ENCODE results near the gene LILRA6.
"Not testable (repeated sequence)": the region's sequence is repeated elsewhere in the genome, so short reads cannot be mapped to it uniquely, and the experiment has no call there.

The LILRA6 gene

DNA sequence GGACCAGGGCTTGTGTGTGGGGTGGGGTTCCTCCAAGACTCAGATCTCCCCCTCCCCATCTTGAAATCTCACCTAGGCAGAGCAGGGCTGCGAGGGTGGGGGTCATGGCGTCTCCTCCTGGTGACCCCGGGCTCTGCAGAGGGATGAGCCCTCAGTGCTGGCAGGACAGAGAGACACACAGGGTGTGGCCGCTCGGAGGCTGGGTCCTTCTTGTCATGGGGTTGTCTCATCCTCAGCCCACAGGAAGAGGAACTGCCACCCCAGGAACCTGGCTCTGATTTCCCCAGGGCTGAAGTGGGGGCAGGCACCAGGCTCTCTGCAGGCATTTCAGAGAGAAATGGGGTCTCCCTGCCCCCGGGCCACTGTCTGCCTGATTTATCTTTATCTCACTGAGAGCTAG lies at the start of gene LILRA6:
TSS of gene LILRA6 (minus strand) at position 145 of the 400 bp plus-strand sequence.
- DNase-seq (ENCODE audit: low spot score): not testable (repeated sequence)

- DNase-seq (ENCODE audit: low spot score): not testable (repeated sequence)
These were observed 46.6 kb upstream of the LILRA6 start for GRCh38 chr19:54289160-54289559.

DNA sequence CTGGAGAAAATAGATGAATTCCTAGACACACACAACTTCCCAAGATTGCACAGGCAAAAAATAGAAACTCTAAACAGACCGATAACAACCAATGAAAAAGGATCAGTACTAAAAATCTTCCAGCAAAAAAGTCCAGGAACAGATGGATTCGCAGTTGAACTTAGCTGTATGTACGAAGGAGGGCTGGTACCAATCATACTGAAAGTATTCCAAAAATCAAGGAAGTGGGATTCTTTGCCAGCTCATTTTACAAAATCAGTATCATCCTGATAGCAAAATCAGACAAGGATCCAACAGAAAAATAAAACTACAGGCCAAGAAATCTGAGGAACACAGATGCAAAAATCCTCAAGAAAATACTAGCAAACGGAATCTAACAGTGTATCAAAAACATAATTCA lies 44.9 kb upstream of the LILRA6 start:
- DNase-seq (ENCODE audit: low spot score): no peak

DNA sequence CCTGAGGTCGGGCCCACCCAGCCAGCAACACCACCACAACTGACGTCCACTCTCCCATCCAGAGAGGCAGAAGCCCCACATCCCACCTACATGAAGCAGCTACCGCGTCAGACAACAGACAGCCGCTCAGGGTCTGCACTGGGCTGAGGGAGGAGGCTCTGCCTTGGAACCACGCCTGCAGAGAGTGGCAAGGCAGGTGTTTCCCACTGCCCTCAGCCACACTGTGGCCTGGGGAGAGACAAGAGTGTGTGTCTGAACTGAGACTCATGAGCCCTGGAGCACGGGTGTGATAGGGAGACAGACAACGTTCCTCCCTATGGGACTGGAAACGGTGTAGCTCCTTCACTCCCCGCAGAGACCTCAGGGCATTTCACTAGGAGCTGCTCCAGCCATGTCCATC lies 43.7 kb upstream of the LILRA6 start:
- not testable (repeated sequence) for DNase-seq (ENCODE audit: low spot score)

DNA sequence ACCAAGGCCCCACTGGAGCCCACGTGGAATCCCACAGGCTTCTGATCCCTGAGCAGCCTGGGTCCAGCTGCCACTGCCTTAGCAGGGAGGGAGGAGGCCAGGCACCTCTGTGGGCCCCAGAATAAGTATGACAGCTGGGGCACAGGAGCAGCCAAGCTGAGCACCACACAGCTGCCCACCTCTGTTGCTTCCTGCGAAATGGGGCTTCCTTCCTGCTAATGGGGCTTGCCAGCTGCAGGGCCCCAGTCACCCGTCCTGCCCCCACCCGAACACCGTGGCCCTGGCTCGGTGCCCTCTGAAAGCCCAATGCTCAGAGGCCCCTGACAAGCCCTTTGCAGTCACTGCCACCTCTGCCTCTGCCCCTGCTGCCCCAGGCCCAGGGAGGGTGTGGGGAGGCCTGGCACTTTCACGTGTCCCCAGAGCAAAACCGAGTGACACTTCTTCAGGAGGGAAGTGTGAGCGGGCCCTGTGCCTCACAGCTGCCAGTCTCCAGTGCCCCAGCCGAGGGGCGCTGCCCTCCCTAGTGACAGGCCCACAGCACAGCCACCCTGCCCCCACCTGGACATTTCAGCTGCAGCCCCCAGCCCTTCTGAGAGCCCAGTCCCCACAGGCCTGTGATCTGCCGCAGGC lies 43.0 kb upstream of the LILRA6 start:
- DNase-seq (ENCODE audit: low spot score): not testable (repeated sequence)

DNA sequence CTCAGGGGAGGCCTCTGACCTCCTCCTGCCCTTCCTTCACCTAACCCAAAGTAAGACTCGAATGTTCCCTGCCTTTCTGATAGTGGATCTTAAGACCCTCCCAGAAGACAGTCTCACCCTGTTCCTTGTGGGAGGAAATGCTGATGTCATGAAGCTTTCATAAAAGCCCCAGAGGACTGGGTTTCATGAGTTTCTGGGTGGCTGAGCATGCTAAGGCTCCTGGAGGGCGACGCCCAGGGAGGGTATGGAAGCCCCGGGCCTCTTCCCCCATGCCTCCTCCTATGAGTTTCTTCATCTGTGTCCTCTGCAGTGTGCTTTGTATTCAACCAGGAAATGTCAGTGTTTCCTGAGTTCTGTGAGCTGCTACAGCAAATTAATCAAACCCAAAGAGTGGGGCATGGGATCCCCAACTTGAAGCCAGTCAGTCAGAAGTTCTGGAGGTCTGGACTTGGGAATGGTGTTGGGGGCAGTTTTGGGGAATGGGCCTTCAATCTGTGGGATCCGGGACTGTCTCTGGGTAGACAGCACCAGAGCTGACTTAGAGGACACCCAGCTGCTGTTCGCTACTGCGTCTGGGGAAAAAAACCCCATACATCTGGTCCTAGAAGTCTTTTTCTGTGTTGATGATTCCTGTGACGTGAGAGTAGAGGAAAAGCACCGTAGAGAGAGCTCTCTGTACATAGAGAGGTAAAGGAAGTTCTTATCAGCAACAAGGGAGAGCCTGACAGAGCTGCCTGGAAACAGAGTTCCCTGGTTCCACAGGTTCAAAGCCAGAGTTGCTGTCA lies 40.3 kb upstream of the LILRA6 start:
- no peak for DNase-seq (ENCODE audit: low spot score)

DNA sequence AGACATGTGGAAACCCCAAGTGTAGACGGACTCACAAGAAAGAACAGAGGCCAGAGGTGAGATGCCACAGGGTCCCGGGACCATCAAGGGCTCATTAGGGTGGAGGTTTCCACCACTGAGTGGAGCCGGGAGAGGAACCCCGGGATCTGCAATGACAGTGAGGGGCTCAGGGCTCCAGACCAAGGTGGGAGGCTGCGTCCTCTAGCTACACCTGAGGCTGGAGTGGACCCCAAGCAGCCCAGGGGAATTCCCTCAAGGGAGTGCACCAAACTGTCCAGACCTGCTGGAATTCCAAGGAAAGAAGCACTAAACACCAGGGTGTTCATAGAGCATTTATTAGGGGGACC lies 39.1 kb upstream of the LILRA6 start:
- not testable (repeated sequence) for DNase-seq (ENCODE audit: low spot score)

- no peak for DNase-seq (ENCODE audit: low spot score)
These were observed 38.6 kb upstream of the LILRA6 start, which contains the start of gene LILRB2 for GRCh38 chr19:54281007-54281728. TSS of gene LILRB2 (minus strand) at chr19:54281110. CDS start at chr19:54280496, 614 bp downstream.

DNA sequence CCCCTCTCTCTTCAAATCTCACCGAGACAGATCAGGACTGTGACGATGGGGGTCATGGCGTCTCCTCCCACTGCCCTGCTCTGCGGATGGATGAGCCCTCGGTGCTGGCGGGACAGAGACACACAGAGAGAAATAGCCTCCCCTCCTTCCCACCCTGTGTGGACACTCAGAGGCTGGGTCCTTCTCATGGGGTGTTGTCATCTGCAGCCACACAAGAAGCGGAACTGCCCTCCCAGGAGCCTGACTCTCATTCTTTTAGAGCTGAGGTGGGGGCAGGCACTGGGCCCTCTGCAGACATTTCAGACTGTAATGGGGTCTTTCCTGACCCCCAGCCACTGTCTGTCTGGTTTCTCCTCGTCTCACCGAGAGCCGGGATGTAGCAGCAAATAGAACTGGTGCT lies 37.9 kb upstream of the LILRA6 start:
- not testable (repeated sequence) for DNase-seq (ENCODE audit: low spot score)

- DNase-seq (ENCODE audit: low spot score): not testable (repeated sequence)
These were observed 37.4 kb upstream of the LILRA6 start for GRCh38 chr19:54280025-54280424.

DNA sequence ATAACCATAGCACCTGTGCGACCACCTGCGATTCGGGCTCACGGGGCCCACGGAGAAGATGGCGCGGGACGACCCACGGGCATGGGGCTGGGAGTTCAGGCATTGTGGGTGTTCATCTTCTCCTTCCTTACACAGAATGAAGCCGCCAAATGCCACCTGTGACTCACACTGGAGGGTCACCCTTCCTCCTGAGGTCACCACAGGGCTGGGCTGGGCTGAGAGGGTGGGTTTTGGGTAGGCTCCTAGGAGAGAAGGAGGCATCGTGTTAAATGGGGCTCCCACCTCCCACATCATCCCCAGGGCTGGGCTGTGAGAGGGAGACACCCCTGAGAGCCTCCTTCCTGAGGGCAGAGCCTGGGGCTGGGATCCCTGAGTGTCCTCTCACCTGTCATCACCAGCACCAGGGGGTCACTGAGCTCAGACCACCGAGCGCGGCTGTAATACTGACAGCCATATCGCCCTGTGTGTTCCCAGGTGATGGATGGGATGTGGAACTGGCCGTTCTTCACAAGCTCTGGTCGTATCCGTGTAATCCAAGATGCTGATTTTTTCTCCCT lies 36.9 kb upstream of the LILRA6 start:
- no peak for DNase-seq (ENCODE audit: low spot score)

DNA sequence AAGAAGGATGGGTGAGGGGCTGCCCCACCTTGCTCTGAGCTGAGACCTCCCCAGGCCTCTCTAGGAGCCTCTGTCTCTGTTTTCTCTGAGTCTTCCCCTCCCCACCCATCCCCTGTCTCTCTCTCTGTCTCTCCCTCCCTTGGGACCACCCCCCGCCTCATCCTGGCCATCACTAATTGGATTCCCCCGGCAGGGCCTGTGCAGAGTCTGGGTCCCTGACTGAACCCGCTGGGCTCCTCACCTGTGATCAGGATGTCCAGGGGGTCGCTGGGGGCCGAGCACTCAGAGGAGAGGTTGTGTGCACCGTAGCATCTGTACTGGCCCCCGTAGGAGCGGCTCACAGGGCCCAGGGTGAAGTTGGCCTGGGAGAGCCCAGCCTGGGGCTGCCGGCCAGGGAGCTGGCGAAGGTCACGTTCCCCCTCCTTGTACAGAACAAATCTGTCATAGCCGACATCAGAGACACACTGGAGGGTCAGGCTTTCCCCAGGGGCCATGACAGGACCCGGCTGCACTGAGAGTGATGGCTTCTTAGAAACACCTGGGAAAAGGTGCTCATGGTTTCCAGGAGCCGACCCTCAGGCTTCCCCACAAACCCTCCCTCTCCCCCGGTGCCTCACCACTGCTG lies 36.1 kb upstream of the LILRA6 start:
- DNase-seq (ENCODE audit: low spot score): not testable (repeated sequence)

DNA sequence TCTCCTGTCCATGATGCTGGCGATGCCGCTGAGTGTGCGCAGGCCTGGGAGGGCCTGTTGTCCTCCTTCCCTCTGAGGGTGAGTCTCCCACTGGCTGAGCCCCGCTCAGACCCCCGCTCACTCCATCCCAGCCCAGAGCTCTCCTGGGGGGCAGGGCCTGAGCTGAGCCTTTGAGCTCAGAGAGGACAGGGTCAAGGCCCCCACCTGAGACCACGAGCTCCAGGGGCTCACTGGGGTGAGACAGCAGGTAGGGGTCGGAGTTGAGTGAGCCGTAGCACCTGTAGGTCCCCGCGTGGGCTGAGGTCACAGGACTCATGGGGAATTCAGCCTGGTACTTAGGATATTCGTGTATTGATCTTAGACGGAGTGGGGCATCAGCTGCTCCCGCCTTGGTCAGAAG lies 35.5 kb upstream of the LILRA6 start:
- not testable (repeated sequence) for DNase-seq (ENCODE audit: low spot score)

DNA sequence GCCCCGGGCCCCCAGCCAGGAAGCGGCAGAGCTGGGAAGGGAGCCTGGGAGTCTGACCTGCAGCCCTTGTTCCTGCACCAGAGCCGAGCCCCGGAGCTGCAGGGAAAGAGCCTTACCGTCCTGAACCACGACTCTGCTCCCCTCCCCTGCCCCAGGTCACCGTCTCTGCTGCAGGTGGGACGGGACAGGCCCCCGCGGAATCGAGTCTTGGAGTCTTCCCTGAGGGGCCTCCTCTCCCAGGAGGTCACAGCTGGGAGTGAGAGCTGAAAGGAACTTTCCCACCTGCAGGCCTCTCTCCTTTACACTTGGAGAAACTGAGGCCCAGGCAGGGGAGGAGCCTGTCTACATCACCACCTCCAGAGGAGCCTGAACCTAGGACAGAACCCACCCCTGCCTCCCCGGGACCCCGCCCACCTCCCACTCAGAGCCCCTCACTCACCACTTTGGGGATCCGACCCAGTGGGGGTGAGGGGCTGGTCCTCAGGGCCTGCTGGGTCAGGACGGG lies 34.6 kb upstream of the LILRA6 start:
- DNase-seq (ENCODE audit: low spot score): not testable (repeated sequence)

GRCh38 chr19:54275951-54276350 lies 33.4 kb upstream of the LILRA6 start:
- no peak for DNase-seq (ENCODE audit: low spot score)

DNA sequence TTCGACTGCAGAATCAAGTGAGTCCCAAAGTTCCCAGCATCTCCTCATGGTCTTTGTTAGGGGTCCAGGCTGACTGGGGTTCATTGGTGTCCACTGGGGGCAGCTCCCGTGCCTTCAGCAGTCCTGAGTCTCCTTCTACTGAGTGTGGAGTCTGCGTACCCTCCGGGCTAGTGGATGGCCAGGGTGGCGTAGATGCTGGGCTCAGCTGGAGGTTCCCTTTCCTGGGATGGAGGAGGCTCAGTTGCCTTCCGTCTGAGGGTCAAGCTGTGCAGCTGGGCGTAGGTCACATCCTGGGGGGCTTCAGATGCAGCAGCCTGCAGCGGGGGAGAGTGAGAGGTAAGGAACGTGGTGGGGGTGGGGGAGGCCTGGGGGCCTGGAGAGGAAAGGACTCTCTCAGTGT lies 31.9 kb upstream of the LILRA6 start:
- DNase-seq (ENCODE audit: low spot score): not testable (repeated sequence)

DNA sequence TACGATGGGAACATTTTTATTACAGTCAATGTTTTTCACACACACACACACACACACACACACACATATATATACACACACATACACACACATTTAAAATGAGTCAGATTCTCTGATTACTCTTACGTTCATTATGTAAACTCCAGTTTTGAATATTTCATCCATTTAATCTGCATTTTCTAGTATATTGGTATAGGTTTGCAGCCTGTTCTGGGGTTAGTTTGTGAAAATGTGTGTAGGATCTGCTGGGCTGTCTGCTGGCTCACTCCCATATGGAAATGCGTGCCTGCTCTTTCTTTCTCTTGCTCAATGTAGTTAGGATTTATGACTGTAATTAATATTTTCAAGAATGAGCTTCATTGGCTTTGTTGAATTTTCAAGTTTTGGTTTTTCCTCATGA lies 31.2 kb upstream of the LILRA6 start:
- no peak for DNase-seq (ENCODE audit: low spot score)

DNA sequence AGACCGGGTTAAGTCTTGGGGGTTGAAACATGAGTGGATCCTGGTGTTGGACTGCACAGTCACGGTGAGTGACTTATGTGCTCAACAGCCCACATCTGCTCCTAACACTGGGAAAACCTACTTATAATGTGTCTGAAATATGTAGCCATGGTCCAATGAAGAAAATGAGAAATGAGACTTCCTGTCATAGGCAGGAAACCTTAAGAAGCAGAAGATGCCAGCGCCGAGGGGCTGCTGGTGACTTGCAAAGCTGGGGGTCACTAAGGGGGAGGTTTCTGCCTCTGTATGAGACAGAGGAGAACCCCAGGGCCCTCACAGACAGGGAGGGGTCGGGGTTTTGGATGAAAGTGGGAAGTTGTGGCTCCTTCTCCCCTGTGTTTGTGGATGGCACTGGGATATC lies 29.6 kb upstream of the LILRA6 start:
- DNase-seq (ENCODE audit: low spot score): not testable (repeated sequence)

GRCh38 chr19:54271587-54271986 lies 29.0 kb upstream of the LILRA6 start:
- not testable (repeated sequence) for DNase-seq (ENCODE audit: low spot score)

DNA sequence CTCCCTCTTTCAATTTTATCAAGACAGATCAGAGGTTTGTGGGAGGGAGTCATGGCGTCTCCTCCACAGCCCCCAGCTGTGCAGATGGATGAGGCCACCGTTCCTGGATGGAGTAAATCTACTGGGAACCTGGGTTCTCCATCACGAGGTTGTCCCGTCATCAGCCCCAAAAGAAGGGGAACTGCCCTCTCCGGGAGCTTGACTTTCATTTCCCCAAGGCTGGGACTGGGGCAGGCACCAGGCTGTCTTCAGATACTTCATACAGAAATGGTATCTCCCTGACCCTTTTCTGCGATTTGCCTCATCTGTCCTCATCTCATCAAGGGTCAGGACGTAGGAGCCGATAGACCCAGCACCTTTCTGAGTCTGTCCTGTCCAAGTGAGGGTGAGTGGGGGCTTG lies 28.5 kb upstream of the LILRA6 start:
- no peak for DNase-seq (ENCODE audit: low spot score)

GRCh38 chr19:54268936-54269335 lies 26.3 kb upstream of the LILRA6 start:
- no peak for DNase-seq (ENCODE audit: low spot score)

DNA sequence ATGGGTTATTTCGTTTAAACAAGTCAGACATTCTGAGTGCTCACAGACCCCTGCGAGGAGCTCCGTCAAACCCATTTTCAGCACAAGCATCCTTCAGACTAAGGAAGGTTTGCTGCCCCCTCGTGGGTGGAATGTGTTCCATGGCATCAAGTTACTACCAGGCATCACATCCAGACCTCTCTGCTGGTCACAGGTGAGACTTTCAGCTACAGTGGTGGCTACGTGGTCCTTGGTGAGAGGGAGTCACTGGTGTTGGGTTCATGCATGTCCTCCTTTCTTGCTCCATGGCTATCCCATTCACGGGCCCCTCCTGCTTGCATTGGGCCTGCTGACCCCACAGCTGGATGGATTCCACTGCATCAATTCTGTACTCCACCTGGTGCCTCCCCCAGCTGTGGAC lies 23.5 kb upstream of the LILRA6 start:
- peak; percentile 50 for DNase-seq (ENCODE audit: low spot score)
